ENCODE measurements around the gene KCNN2. TPM values are rescaled to one million over a fixed set of nuclear protein-coding genes. Genes with fewer than 3 reads are reported as not detected.

KCNN2 gene
- total and polyA plus RNA-seq, 10 of the 15 experiments (the other 5 are each of a cell fraction or from before 2014, with no cell fraction given) = 0.21 to 3.6 (median 0.79) TPM

DNA sequence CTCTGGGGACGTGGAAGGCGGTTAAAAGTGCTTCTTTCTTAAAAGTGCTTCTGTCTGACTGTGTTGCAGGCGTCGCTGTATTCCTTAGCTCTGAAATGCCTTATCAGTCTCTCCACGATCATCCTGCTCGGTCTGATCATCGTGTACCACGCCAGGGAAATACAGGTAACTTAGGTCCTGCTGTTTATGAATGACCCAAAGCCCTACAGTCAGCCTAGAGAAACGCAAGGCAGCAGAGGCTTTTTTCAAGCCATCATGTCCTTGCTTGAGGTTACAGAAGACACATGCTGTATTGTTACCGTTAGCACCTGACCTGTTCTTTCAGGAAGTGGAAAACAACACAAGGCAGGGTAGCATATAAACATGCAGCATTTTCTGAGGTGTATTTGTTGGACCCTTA, 2.0 kb downstream of the KCNN2 start (continued):
- TF ChIP-seq, protein P1, sequence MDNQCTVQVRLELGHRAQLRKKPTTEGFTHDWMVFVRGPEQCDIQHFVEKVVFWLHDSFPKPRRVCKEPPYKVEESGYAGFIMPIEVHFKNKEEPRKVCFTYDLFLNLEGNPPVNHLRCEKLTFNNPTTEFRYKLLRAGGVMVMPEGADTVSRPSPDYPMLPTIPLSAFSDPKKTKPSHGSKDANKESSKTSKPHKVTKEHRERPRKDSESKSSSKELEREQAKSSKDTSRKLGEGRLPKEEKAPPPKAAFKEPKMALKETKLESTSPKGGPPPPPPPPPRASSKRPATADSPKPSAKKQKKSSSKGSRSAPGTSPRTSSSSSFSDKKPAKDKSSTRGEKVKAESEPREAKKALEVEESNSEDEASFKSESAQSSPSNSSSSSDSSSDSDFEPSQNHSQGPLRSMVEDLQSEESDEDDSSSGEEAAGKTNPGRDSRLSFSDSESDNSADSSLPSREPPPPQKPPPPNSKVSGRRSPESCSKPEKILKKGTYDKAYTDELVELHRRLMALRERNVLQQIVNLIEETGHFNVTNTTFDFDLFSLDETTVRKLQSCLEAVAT (IDR thresholded peaks at IDR 0.05) = peak; percentile 79; the same call in 1 of the 2 replicates

DNA sequence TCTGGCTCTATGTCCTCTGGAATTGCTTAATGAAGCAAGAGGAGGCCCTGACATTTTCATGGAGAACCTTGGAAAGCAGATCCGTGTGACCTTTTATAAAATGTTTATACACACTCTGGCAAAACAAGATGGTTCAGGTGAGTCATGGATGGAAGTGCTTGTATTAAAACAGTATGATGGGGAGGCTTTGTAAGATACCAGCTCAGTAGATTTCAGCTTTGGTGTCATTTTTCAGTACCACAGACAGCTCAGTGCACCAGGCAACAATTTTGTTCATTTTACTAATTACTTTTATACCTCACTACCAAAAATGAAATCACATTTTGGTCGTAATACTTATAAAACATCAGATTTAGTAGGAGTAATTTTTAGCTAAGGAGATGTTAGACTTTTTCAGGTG, 5.2 kb downstream of the KCNN2 start:
- no peak for TF ChIP-seq EZH2 (IDR thresholded peaks at IDR 0.05; ENCODE audit: borderline replicate concordance, control insufficient read depth, low read depth, low read length)
- TF ChIP-seq, protein P2, sequence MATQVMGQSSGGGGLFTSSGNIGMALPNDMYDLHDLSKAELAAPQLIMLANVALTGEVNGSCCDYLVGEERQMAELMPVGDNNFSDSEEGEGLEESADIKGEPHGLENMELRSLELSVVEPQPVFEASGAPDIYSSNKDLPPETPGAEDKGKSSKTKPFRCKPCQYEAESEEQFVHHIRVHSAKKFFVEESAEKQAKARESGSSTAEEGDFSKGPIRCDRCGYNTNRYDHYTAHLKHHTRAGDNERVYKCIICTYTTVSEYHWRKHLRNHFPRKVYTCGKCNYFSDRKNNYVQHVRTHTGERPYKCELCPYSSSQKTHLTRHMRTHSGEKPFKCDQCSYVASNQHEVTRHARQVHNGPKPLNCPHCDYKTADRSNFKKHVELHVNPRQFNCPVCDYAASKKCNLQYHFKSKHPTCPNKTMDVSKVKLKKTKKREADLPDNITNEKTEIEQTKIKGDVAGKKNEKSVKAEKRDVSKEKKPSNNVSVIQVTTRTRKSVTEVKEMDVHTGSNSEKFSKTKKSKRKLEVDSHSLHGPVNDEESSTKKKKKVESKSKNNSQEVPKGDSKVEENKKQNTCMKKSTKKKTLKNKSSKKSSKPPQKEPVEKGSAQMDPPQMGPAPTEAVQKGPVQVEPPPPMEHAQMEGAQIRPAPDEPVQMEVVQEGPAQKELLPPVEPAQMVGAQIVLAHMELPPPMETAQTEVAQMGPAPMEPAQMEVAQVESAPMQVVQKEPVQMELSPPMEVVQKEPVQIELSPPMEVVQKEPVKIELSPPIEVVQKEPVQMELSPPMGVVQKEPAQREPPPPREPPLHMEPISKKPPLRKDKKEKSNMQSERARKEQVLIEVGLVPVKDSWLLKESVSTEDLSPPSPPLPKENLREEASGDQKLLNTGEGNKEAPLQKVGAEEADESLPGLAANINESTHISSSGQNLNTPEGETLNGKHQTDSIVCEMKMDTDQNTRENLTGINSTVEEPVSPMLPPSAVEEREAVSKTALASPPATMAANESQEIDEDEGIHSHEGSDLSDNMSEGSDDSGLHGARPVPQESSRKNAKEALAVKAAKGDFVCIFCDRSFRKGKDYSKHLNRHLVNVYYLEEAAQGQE (IDR thresholded peaks at IDR 0.05; ENCODE audit: low read depth, low read length) = peak; percentile 77
- in situ Hi-C loops (cut with MboI) (loop anchor here (25.0 kb wide), 1 partner anchor 420 kb away; no protein-coding TSS in a partner anchor), intact Hi-C loops (cut with micrococcal nuclease; ENCODE audit: unreplicated experiment) (loop anchor here (10.0 kb wide), 1 partner anchor 808 kb away; no protein-coding TSS in a partner anchor)
- no peaks in the 10 kb centered on the region for H3K79me2 ChIP-seq (ENCODE audit: control insufficient read depth, insufficient read depth, low read length)
- 44% methylated on average over 2 of the region's 2 CpGs for WGBS (ENCODE audit: insufficient coverage, insufficient replicate concordance, low lambda C conversion rate, missing lambda C conversion rate)
- no peaks in the 10 kb centered on the region for H4K20me1 ChIP-seq (ENCODE audit: control insufficient read depth, insufficient read depth)
- SMC1A ChIA-PET (ENCODE audit: uncharacterized antibody, unreplicated experiment) = interaction anchor here (0.7 to 13.1 kb wide), 23 partner anchors 8 to 96 kb away, joined by 3 to 297 read pairs (median 10); no protein-coding TSS in a partner anchor
- H3K4me2 ChIP-seq (ENCODE audit: control insufficient read depth, insufficient read depth) = no peak overlapping the region
- H3K4me3 ChIP-seq = no peak overlapping the region
- H3K9ac ChIP-seq (ENCODE audit: control insufficient read depth, insufficient read depth, low read length) = no peak overlapping the region
- H2AFZ ChIP-seq (ENCODE audit: control insufficient read depth, low read depth, low read length) = no peak overlapping the region
- ATAC-seq (no peak), DNase-seq (ENCODE audit: low read depth, low spot score) (no peak), FAIRE-seq (peak; percentile 35)
- H3K27ac ChIP-seq (ENCODE audit: control insufficient read depth, insufficient read depth) = no peak overlapping the region
- no peaks in the 10 kb centered on the region for H3K36me3 ChIP-seq (ENCODE audit: control insufficient read depth in 2 of 2, insufficient read depth in 2 of 2, low read length in 1 of 2)
- no peaks in the 10 kb centered on the region for H3K4me1 ChIP-seq (ENCODE audit: control insufficient read depth, insufficient read depth, low read length)
- no TSS peak for BruUV-seq (replicated peaks)
- CTCF ChIA-PET = interaction anchor here (0.5 to 10.8 kb wide), 12 partner anchors 8 to 305 kb away, joined by 3 to 347 read pairs (median 4); no protein-coding TSS in a partner anchor
- no peaks in the 10 kb centered on the region; the same call in 2 of the 3 replicates for H3K9me3 ChIP-seq (replicated peaks; ENCODE audit: control insufficient read depth, insufficient read depth, low read length)
- peaks cover 0 to 10% of the 10 kb centered on the region in 2 experiments; a peak in 2 of 4 replicates for H3K27me3 ChIP-seq (replicated peaks in 1 of 2; ENCODE audit: control insufficient read depth in 2 of 2, insufficient read depth in 2 of 2, low read length in 1 of 2)
- POLR2A ChIA-PET = interaction anchor here (0.8 to 2.5 kb wide), 6 partner anchors 14 to 86 kb away, joined by 3 to 5 read pairs (median 4); no protein-coding TSS in a partner anchor
- RAD21 ChIA-PET (ENCODE audit: unreplicated experiment) = interaction anchor here (0.8 to 13.6 kb wide), 14 partner anchors 7 to 755 kb away, joined by 3 to 318 read pairs (median 4); no protein-coding TSS in a partner anchor
